Occipital lobe (tissue), 2 donors: ENCODE data around the gene GATA2. TPM values are rescaled to one million over a fixed set of nuclear protein-coding genes. Genes with fewer than 3 reads are reported as not detected.

Experiments
- DNase-seq: peaks from one replicate; lab custom pipeline; 2025; lab: John Stamatoyannopoulos, UW
- total RNA-seq: library from RNA; depleted of rRNA; stranded (reverse); fragments of >200 nt; gene quantifications from one replicate; pipeline ENCODE4 v1.2.3, GENCODE V29; 2014

Gene GATA2
- total RNA-seq, 1 donor from 2014 or later = 0.31 TPM

- DNase-seq = no peak
Observed at GRCh38 chr3:128434524-128434923, 58.5 kb downstream of the GATA2 start.

GRCh38 chr3:128433837-128434165 lies 59.2 kb downstream of the GATA2 start:
- no peak for DNase-seq

- no peak for DNase-seq
Observed at GRCh38 chr3:128432971-128433836, 59.8 kb downstream of the GATA2 start.

GRCh38 chr3:128432301-128432970 lies 60.6 kb downstream of the GATA2 start:
- DNase-seq = no peak

- DNase-seq = no peak
Observed at GRCh38 chr3:128431803-128432300, 61.1 kb downstream of the GATA2 start.

- DNase-seq = no peak
Observed at GRCh38 chr3:128430731-128431130, 62.3 kb downstream of the GATA2 start.

GRCh38 chr3:128430301-128430700 lies 62.7 kb downstream of the GATA2 start:
- DNase-seq = no peak

GRCh38 chr3:128429751-128430150 lies 63.2 kb downstream of the GATA2 start:
- DNase-seq = no peak

Other genes with a start within 250 kb of the GATA2 start
- not detected for gene DNAJB8, start 26.3 kb downstream of the GATA2 start, total RNA-seq
- gene RPN1, start 157.6 kb upstream of the GATA2 start, total RNA-seq = 181 TPM
- gene RAB7A, start 233.0 kb upstream of the GATA2 start, total RNA-seq = 26.7 TPM